GM12878 (cell line): Measurements from ENCODE around the gene CNOT11. TPM values are rescaled to one million over a fixed set of nuclear protein-coding genes. Genes with fewer than 3 reads are reported as not detected.
"Not testable (repeated sequence)": the region's sequence is repeated elsewhere in the genome, so short reads cannot be mapped to it uniquely, and the experiment has no call there.

Experiments used
- ATAC-seq: fragments of 200-7000 bp; cut with Tn5 transposase; 3 replicates; pipeline ENCODE4 v1.9.1; 2020; ENCODE audit warnings: mild to moderate bottlenecking, moderate library complexity
- BruUV-seq: library from RNA; stranded (reverse); fragments of 400-500 nt; replicated peaks from 2 replicates; lab custom pipeline; 2021; lab: Mats Ljungman, UMichigan
- CTCF ChIA-PET: fragments of 300-600 bp; sonication (Branson Sonifier 250); formaldehyde crosslinking; extraction: SDS; loops from one replicate; lab custom pipeline; 2021; ENCODE audit warnings: inconsistent platforms; lab: Yijun Ruan, JAX
- POLR2A ChIA-PET: fragments of 350-600 bp; formaldehyde crosslinking; extraction: SDS; loops from one replicate; lab custom pipeline; 2021; ENCODE audit warnings: inconsistent platforms; lab: Charles Lee
- RAD21 ChIA-PET: fragments of 300-600 bp; sonication (Branson Sonifier 250); formaldehyde crosslinking; loops from one replicate; lab custom pipeline; 2023; ENCODE audit warnings: antibody characterized with exemption; ENCODE audit not compliant: unreplicated experiment; lab: Charles Lee
- SMC1A ChIA-PET: fragments of 300-600 bp; sonication (Branson Sonifier 250); formaldehyde crosslinking; loops from one replicate; lab custom pipeline; 2023; ENCODE audit not compliant: unreplicated experiment, uncharacterized antibody; lab: Charles Lee
- DNase-seq: peaks from one replicate; pipeline ENCODE4 v3.0.0-alpha.2; 2011; ENCODE audit warnings: low read depth, low spot score
- FAIRE-seq: peaks from 3 replicates; lab custom pipeline; 2011; peaks lifted over from hg19 to GRCh38; lab: Jason Lieb, UNC
- H2AFZ ChIP-seq: 2 replicates; pipeline ENCODE4 v1.6.0; 2011; ENCODE audit warnings: low read depth, low read length, control low read depth; ENCODE audit not compliant: control insufficient read depth
- H3K27ac ChIP-seq: 2 replicates; pipeline ENCODE4 v1.5.1; 2011; ENCODE audit warnings: control low read depth; ENCODE audit not compliant: control insufficient read depth, insufficient read depth
- H3K27me3 ChIP-seq, 2 experiments: replicated peaks in 1 of 2; 2 replicates each; pipeline versions ENCODE4 v1.6.0 to v1.6.1; 2011; ENCODE audit warnings: low read length in 1 of 2; ENCODE audit not compliant: control insufficient read depth in 2 of 2, insufficient read depth in 2 of 2
- H3K36me3 ChIP-seq, 2 experiments: 2 replicates each; pipeline ENCODE4 v1.5.1; 2011; ENCODE audit warnings: low read length in 1 of 2; ENCODE audit not compliant: control insufficient read depth in 2 of 2, insufficient read depth in 2 of 2
- H3K4me1 ChIP-seq: 2 replicates; pipeline ENCODE4 v1.6.1; 2011; ENCODE audit warnings: mild to moderate bottlenecking, low read length, moderate library complexity, mixed read lengths; ENCODE audit not compliant: control insufficient read depth, insufficient read depth
- H3K4me2 ChIP-seq: 2 replicates; pipeline ENCODE4 v1.6.0; 2011; ENCODE audit warnings: control low read depth; ENCODE audit not compliant: control insufficient read depth, insufficient read depth
- H3K4me3 ChIP-seq: fragments of 200-600 bp; sonication (generic); 2 replicates; pipeline ENCODE4 v1.5.1; 2016
- H3K79me2 ChIP-seq: 2 replicates; pipeline ENCODE4 v1.6.0; 2011; ENCODE audit warnings: low read length; ENCODE audit not compliant: control insufficient read depth, insufficient read depth
- H3K9ac ChIP-seq: 2 replicates; pipeline ENCODE4 v1.8.0; 2011; ENCODE audit warnings: low read length, control low read depth, mixed read lengths; ENCODE audit not compliant: control insufficient read depth, insufficient read depth
- H3K9me3 ChIP-seq: replicated peaks from 3 replicates; pipeline ENCODE4 v1.5.1; 2011; ENCODE audit warnings: mild to moderate bottlenecking, low read length; ENCODE audit not compliant: control insufficient read depth, insufficient read depth
- H4K20me1 ChIP-seq: 2 replicates; pipeline ENCODE4 v1.6.0; 2011; ENCODE audit not compliant: control insufficient read depth, insufficient read depth
- DPF2 ChIP-seq: fragments of 450-650 bp; IDR thresholded peaks from 2 replicates; pipeline ENCODE4 v1.6.1; 2017; ENCODE audit warnings: mild to moderate bottlenecking
- IKZF1 ChIP-seq: fragments of 450-650 bp; conservative IDR thresholded peaks from 2 replicates; pipeline ENCODE4 v1.6.1; 2017; ENCODE audit warnings: antibody characterized with exemption, mild to moderate bottlenecking
- IRF3 ChIP-seq: fragments of 450-650 bp; IDR thresholded peaks from 2 replicates; pipeline ENCODE4 v1.6.1; 2014; ENCODE audit warnings: mild to moderate bottlenecking
- JUND ChIP-seq: IDR thresholded peaks from 2 replicates; pipeline ENCODE4 v1.6.1; 2012; ENCODE audit warnings: low read depth, mild to moderate bottlenecking, low read length, improper control_type of control experiment, moderate library complexity
- RELB ChIP-seq: fragments of 450-650 bp; IDR thresholded peaks from 2 replicates; pipeline ENCODE4 v1.6.1; 2017; ENCODE audit warnings: low read depth, mild to moderate bottlenecking, moderate library complexity
- STAT3 ChIP-seq: IDR thresholded peaks from 2 replicates; pipeline ENCODE4 v1.6.1; 2011; ENCODE audit warnings: low read depth, low read length, improper control_type of control experiment
- ZBTB4 ChIP-seq: fragments of 450-650 bp; formaldehyde crosslinking; IDR thresholded peaks from 2 replicates; pipeline ENCODE4 v1.4.0; 2022; ENCODE audit warnings: mild to moderate bottlenecking, moderate library complexity
- whole genome bisulfite sequencing: methylation state at CpG from one replicate; pipeline ENCODE4 v1.1.6; 2016; ENCODE audit warnings: low lambda C conversion rate; ENCODE audit not compliant: insufficient replicate concordance, insufficient coverage; ENCODE audit errors: missing lambda C conversion rate; 5-methylcytosine and 5-hydroxymethylcytosine counted together
- in situ Hi-C: fragments of 300-500 bp; cut with MboI; formaldehyde crosslinking; loops from 9 replicates; pipeline ENCODE4 v1.14.3; 2018; ENCODE audit warnings: mixed read lengths
- intact Hi-C: fragments of 100-400 bp; cut with micrococcal nuclease; formaldehyde crosslinking; loops from one replicate; pipeline ENCODE4 v1.14.2; 2022; ENCODE audit not compliant: unreplicated experiment
- polyA plus RNA-seq, 11 experiments: library from polyadenylated mRNA; depleted of rRNA in 4 of 11; unstranded in 6 of 11; stranded (reverse) in 5 of 11; fragments of >200 nt; fragmentation: Nextera tagmentation in 4 of 11; fragmentation: Illumina TruSeq in 1 of 11; extraction: Ambion mirVana in 4 of 11; extraction: Trizol in 1 of 11; gene quantifications; 1 replicate in 1 of 11; 2 replicates in 10 of 11; pipeline versions ENCODE4 v1.2.1 to v1.2.3, GENCODE V29; 2011 to 2016; ENCODE audit warnings: inconsistent platforms in 2 of 11, missing spikeins in 2 of 11, low read depth in 1 of 11
- total RNA-seq, 4 experiments: library from RNA; depleted of rRNA in 3 of 4; stranded (reverse); fragments of >200 nt in 3 of 4; fragmentation: Illumina TruSeq in 1 of 4; extraction: Trizol in 1 of 4; gene quantifications; 2 replicates each; pipeline versions ENCODE4 v1.2.1 to v1.2.3, GENCODE V29; 2013 to 2021

The CNOT11 gene
- total and polyA plus RNA-seq, 10 of the 15 experiments (the other 5 are each of a cell fraction or from before 2014, with no cell fraction given), result 10.8 to 111 (median 50.5) TPM

- TF ChIP-seq ZBTB4 (CRISPR knock-in tag), result no peak
- TF ChIP-seq STAT3, result no peak
- no peak for TF ChIP-seq IKZF1
- TF ChIP-seq IRF3, result no peak
- TF ChIP-seq RELB, result no peak
- TF ChIP-seq DPF2, result no peak
- TF ChIP-seq JUND, result no peak
Measured at GRCh38 chr2:101238930-101239759, 13.5 kb upstream of the CNOT11 start (continued).

GRCh38 chr2:101239760-101240118 lies 12.9 kb upstream of the CNOT11 start:
- H3K9ac ChIP-seq, BruUV-seq, H3K4me2 ChIP-seq, H3K4me3 ChIP-seq, POLR2A ChIA-PET, H3K4me1 ChIP-seq, DNase-seq, H4K20me1 ChIP-seq, H3K9me3 ChIP-seq, H2AFZ ChIP-seq, H3K36me3 ChIP-seq, in situ Hi-C loops, H3K79me2 ChIP-seq, ATAC-seq, H3K27me3 ChIP-seq, H3K27ac ChIP-seq, FAIRE-seq, intact Hi-C loops: not testable (repeated sequence)
- CTCF ChIA-PET, result interaction anchor here (0.6 to 1.9 kb wide), 6 partner anchors 10 to 530 kb away, joined by 3 to 7 read pairs (median 3); no protein-coding TSS in a partner anchor
- RAD21 ChIA-PET, result interaction anchor here (1.3 kb wide), 1 partner anchor 69 kb away, joined by 4 read pairs; the partner anchor contains the start of gene RNF149
- SMC1A ChIA-PET, result interaction anchor here (1.0 to 1.7 kb wide), 3 partner anchors 10 to 103 kb away, joined by 3 to 5 read pairs (median 3); no protein-coding TSS in a partner anchor
- WGBS, result 91% methylated on average over 2 of the region's 2 CpGs
